Activated CD4-positive, alpha-beta T cell treated with anti-CD3 and anti-CD28 coated beads, Interleukin-2, Interleukin-4, amounts not matched to agents 100 ng/mL and 50 ng/mL, durations not matched to agents 16 hours and 8 hours (primary cell): ENCODE results near the gene RAD51B.

Experiments
- DNase-seq: peaks from one replicate; pipeline ENCODE4 v3.0.0-alpha.2; 2020; ENCODE audit warnings: low spot score

RAD51B gene

DNA sequence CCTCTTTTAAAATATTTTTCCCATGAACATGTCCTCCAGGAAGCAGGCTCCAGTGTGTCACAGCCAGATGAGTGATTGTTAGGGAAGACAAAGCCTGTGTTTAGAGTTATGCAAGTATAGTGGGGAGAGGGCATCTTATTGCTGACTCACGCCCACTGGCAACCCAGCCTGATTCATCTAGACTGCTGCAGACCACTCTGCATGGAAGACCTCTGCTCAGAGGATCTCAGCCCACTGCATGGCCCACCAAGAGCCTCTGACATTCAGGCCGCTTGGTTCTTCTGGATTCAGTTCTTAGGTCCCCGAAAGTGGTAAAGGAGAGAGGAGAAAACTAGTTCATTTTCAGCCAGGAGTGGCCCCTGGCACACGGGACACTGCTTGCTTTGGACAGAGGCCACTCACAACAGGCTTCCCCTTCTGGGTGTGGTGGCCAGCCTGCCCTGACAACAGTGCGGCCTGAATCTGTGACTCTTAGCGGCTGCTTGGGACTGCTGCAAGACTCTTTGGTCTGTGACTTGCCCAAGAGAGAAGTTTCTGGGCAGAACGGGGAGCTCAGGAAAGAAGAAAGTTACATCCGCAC lies 707.0 kb downstream of the RAD51B start:
- no peak for DNase-seq

DNA sequence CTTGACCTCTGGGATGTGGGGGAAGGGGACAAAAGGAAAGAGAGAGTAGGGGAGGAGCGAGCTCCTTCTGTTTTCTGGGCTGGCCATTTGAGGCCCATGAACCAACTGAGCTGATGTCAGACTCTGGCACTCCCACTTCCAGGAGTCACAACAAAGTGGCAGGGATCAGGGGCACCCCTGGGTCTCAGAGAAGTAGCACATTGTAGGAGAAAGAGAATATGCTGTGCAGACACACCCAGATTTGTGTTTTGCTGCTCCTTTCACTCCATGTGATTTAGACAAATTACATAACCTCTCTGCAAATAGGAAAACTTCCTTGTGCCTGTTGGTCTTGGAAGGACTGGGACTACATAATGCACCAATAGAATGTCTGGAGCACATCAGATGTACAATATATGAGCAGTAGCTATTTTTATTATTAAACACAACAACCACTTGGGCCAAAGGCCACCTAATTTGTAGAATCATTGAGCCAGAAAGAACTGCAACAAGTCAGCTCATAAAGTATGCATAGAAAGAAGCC lies 707.8 kb downstream of the RAD51B start:
- DNase-seq, result no peak

- no peak for DNase-seq
Observed at GRCh38 chr14:68528040-68528687, 708.6 kb downstream of the RAD51B start.

DNA sequence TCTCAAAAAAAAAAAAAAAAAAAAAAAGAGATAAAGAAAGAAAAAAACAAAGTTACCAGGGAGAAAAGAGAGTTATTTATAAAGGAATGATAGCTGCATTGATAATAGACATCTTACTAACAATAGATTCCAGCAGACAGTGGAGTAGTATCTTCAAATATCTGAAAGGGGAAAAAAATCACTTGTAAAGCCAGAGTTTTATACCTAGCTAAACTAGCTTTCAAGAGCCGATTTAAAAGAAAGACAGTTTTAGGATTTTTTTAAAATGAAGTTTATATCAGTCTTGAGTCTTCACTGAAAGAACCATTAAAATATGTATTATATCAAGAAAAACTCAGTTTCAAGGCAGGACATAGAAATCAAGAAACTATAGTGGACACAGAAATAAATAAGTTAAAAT lies 710.9 kb downstream of the RAD51B start:
- DNase-seq, result no peak

GRCh38 chr14:68532496-68532895 lies 712.9 kb downstream of the RAD51B start:
- DNase-seq, result no peak

GRCh38 chr14:68534276-68534675 lies 714.7 kb downstream of the RAD51B start:
- no peak for DNase-seq

DNA sequence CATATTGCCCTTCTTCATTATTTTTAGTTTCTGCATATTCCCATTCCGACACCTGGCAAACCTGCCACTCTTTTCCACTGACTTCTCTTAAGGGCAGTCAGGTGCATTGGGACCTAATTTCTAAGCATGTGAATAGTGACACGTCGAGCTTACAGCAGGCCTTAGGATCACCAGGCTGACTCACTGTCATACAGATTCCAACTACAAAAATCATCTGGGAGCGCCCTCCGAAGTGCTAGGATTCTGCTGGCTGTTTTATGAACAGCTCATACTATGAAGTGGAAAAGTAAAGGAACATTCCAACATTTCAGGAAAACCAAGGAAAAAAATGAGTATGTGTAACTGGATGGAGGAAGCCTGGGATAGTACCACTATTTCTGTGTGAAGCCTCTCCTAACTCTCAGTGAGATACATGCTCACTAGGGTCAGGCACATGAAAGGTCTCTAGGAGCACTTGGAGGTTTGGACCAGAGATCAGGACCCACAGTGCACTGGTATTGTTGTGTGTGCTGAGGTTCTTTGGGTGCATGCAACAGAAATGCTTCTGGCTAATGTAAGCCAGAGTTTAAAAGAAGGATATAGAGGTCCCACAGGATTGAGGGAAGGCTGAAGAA lies 715.9 kb downstream of the RAD51B start:
- DNase-seq, result no peak

DNA sequence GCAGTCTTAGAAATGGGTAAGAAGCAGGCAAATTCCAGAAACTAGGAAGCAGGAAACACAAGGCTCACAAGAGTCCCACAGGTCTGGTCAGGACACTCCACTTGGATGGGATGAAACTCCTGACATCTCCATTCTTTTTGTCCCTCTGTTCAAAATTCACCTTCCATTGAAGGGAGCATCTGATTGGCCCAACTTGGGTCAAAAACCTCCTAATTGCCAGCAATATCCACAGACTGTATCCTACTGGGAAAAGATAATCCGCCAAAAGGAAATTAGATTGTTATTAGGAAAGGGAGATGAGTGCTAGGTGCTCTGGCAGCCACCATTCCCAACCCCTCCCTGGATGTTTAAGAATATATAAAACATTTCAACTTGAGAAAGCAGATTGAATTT lies 716.4 kb downstream of the RAD51B start:
- DNase-seq, result no peak

DNA sequence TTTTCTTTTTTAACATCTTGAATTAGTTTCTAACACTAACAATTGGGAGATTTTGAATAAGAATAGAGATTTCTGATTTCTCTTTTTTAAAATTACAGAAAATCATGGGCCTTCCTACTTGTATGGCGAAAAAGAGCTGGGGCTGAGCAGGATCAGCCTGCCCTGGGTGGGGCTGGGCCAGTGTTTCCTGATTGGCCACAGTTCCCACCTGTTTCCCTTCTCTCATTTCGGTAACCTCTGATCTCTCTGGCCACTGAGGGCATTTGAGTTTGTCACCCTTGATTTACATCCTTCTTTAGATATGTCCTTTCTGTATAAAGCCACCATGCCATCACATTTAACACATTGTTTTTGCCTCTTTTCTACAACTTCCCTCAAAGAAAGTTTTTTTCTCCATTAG lies 719.1 kb downstream of the RAD51B start:
- DNase-seq, result no peak

GRCh38 chr14:68539241-68539737 lies 719.7 kb downstream of the RAD51B start:
- no peak for DNase-seq

GRCh38 chr14:68539789-68540188 lies 720.2 kb downstream of the RAD51B start:
- no peak for DNase-seq

- DNase-seq, result no peak
Observed at GRCh38 chr14:68541178-68541896, 721.8 kb downstream of the RAD51B start.

GRCh38 chr14:68542346-68542745 lies 722.8 kb downstream of the RAD51B start:
- no peak for DNase-seq

DNA sequence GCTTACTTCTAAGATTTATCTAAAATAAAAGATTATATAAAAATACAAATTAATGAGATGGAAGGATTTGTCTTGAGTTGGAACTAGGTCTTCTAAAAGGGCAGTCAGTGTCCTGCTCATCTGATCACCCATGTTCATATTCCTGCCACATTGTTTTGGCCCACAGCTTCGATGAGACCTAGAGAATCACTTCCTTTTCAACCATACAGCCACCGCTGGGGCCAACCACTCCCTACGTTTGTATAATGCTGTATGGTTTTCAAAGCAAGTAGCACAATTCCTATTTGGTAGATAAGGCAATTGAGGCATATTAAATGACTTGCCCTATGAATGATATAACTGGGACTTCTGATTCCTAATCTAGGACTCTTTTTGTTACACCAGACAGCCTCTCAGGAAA lies 723.9 kb downstream of the RAD51B start:
- no peak for DNase-seq

- DNase-seq, result no peak
Observed at GRCh38 chr14:68544081-68544892, 724.7 kb downstream of the RAD51B start.

DNA sequence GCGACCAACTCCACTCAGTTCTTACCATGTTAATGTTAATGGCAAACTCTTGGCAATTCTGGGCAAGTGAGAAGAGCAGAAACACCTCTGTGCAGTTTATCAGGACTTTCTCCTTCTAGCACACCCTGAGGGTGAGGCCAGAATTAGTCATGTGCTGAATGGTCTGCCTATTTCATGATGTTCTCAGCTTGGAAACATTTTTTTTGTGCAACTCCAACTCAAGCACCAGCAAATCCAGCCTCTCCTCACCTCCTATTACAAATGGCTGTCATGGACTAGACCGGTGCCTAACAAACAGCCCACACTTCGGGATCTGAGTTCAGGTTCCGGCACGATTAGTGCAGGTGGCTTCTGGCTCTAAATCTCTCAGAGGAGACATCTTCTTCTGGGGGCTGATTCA lies 727.3 kb downstream of the RAD51B start:
- no peak for DNase-seq

GRCh38 chr14:68547305-68548193 lies 728.0 kb downstream of the RAD51B start:
- no peak for DNase-seq

DNA sequence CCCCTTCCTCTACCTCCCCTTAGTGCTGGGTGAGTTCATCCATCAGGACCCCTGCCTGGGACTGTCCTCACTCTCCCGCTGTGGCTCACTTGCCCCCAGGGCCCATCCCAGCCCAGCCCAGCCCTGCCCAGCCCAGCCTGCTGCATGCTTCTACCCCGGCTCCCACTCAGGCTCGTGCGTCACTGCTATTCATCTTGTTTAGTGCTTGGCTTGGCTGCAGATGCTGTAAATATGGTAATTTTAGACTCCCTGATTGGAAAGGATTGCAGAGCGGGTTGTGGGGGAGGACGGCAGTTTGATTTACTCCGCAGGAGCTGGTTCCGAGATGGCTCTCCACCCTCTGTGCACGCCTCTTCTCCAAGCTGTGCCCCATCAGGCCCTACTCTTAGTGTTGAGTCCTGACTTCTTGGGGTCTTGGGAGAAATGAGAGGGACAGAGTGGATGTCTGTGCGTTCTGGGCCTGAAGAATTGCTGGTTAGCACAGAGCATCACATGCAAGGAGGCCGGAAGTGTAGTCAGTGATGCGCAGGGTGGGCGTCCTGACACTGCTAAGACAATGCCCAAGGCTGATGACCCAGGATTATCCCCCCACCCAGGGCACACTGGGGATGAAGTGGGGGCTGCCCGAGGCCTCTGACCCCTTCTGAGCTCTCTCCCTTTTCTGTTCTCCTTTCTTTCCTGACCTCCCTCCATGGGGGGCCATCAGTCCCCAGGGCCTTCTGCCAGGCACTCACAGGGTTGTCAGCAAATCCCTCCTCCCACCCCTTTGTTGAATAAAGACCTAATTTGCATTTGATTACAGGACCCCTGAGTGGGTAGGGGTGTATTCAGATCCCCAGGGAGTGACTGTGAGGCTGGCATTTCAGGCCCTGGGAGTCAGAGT lies 728.9 kb downstream of the RAD51B start:
- DNase-seq, result no peak

- DNase-seq, result no peak
Observed at GRCh38 chr14:68550338-68550715, 730.7 kb downstream of the RAD51B start.
